Ascending aorta (tissue), 2 donors: ENCODE results near the gene CPNE1. TPM values are rescaled to one million over a fixed set of nuclear protein-coding genes. Genes with fewer than 3 reads are reported as not detected.

Source experiments
- DNase-seq, 2 donors: peaks; one replicate each; pipeline ENCODE4 v3.0.0-alpha.2; 2019; ENCODE audit warnings: low spot score in 2 of 2
- H3K27ac ChIP-seq, 2 donors: fragments of 200-600 bp; sonication (generic); one replicate each; pipeline ENCODE4 v1.5.1; 2016 to 2017; ENCODE audit warnings: mild to moderate bottlenecking in 1 of 2
- H3K27me3 ChIP-seq: fragments of 200-600 bp; sonication (generic); one replicate; pipeline ENCODE4 v1.5.1; 2017
- H3K36me3 ChIP-seq, 2 donors: fragments of 200-600 bp; sonication (generic); one replicate each; pipeline ENCODE4 v1.5.1; 2016
- H3K4me1 ChIP-seq, 2 donors: fragments of 200-600 bp; sonication (generic); one replicate each; pipeline ENCODE4 v1.5.1; 2016 to 2017; ENCODE audit warnings: mild to moderate bottlenecking in 1 of 2
- H3K4me3 ChIP-seq, 2 donors: fragments of 200-600 bp; sonication (generic); one replicate each; pipeline ENCODE4 v1.5.1; 2016 to 2017; ENCODE audit warnings: mild to moderate bottlenecking in 1 of 2
- H3K9me3 ChIP-seq, 2 donors: fragments of 200-600 bp; sonication (generic); one replicate each; pipeline ENCODE4 v1.5.1; 2016
- intact Hi-C: fragments of 100-400 bp; cut with DNase I; formaldehyde crosslinking; loops from one replicate; pipeline ENCODE4 v1.15.1; 2023
- total RNA-seq: library from RNA; depleted of rRNA; stranded (reverse); fragments of >200 nt; gene quantifications from one replicate; pipeline ENCODE4 v1.1.0, GENCODE V29; 2016
- TF ChIP-seq, protein P1 (sequence below), 3 experiments: fragments of 200-600 bp in 2 of 3; fragments of 450-650 bp in 1 of 3; sonication (generic) in 2 of 3; IDR thresholded peaks; one replicate each; pipeline ENCODE4 v1.5.1; 2016 to 2019; ENCODE audit warnings: antibody characterized with exemption in 3 of 3, mild to moderate bottlenecking in 1 of 3, moderate library complexity in 1 of 3

The CPNE1 gene
- total RNA-seq, 1 donor from 2014 or later: 208 TPM

DNA sequence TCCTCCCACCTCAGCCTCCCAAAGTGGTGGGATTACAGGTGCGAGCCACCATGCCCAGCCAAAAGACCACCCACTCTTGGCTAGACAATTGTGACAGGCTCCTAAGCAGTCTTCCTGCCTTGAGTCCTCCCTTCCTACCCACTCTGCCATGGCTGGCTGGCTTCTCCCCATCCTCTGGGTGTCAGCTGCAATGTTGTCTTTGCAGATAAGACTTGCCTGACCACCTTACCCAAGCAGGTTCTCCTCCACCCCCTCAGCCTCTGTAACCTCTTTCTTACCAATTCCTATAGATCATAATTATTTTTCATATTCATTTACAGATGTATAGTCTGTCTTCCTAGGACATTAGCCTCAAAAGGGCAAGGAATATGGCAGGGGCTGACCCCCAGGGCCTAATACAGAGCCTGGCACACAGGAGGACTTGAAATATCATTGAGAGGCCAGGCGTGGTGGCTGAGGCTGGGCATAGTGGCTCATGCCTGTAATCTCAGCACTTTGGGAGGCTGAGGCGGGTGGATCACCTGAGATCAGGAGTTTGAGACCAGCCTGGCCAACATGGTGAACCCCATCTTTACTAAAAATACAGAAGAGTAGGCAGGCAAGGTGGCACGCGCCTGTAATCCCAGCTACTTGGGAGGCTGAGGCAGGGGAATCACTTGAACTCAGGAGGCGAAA is 77.8 kb downstream of the CPNE1 start:
- H3K4me3 ChIP-seq: no peak overlapping the region
- H3K9me3 ChIP-seq: peaks cover 0 to 1% of the 10 kb centered on the region in 2 donors
- intact Hi-C loops: no loop called here
- H3K27me3 ChIP-seq: no peaks in the 10 kb centered on the region
- H3K4me1 ChIP-seq: no peaks in the 10 kb centered on the region
- DNase-seq: no peak
- H3K36me3 ChIP-seq: no peaks in the 10 kb centered on the region
- no peak overlapping the region for H3K27ac ChIP-seq
- TF ChIP-seq, protein P1, sequence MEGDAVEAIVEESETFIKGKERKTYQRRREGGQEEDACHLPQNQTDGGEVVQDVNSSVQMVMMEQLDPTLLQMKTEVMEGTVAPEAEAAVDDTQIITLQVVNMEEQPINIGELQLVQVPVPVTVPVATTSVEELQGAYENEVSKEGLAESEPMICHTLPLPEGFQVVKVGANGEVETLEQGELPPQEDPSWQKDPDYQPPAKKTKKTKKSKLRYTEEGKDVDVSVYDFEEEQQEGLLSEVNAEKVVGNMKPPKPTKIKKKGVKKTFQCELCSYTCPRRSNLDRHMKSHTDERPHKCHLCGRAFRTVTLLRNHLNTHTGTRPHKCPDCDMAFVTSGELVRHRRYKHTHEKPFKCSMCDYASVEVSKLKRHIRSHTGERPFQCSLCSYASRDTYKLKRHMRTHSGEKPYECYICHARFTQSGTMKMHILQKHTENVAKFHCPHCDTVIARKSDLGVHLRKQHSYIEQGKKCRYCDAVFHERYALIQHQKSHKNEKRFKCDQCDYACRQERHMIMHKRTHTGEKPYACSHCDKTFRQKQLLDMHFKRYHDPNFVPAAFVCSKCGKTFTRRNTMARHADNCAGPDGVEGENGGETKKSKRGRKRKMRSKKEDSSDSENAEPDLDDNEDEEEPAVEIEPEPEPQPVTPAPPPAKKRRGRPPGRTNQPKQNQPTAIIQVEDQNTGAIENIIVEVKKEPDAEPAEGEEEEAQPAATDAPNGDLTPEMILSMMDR (IDR thresholded peaks at IDR 0.05): no peak

DNA sequence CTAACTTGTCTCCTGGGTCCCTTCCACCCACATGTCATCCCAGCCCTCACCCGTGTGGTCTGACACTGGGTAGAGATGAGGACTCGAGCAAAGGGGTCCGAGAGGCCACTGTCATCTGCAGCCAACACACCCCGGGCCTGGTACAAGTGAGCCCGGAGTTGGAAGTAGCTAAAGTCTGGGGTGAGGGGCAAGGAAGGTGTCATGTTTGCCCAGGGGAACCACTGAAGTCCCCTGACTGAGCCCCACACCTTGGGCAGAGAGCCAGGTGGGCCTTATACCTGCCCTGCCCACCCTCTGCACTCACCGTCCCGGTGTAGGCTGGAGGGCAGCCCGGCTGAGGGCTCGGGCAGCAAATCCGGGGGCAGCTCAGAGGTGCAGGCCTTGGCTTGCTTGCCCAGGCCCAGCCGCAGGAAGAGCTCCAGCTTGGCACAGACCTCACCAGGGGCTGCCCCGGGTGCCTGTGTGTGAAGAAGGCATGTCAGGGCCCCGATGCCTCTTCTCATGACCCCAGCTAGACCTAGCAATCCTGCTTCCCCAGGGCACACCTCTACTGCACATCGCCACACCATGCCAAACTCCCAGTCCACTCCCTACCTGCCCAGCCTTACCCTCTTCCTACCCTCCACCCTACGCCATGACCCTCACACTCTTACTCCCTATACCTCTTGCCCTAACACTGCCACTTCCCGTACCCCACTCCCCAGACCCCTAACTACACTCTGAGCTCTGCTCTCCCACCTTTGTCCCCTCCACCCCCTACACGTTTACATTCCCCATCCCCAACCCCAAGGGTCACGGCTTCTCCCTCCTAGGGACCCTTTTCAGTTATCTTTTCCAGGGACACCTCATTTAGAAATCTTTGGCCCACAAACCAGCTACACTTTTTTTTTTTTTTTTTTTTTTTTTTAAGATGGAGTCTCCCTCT is 80.8 kb downstream of the CPNE1 start:
- intact Hi-C loops: no loop called here

DNA sequence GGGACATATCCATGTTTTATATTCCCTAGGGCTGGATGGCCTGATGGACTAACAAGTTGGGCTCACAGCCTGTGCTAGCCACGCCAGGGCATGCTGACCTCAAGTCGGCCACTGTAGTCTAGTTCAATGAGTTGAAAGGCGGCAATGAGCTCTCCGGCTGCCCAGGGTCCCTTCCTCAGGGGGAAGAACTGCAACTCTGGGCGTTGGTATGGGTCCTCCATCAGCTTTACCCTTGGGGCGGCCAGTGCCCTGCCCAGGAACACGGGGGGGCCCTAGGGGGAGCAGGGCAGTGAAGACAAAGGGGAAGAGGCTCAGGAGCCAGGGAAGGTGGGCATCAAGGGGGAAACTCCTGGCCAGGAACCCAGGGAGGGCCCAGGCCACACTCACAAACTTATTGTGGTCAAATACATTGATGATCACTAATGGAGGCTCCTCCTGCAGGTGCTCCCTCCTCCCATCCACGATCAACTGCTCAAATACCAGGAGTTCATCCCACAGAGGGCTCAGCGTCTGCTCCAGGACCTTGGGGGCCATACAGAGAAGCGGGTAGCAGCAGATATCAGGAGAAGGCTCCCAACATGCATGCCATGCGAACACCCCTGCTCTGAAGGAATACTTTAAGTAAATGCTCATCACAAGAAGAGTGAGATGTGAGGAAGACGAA is 81.8 kb downstream of the CPNE1 start:
- Histone ChIP-seq H3K4me1 (no peaks in the 10 kb centered on the region), H3K9me3 (peaks cover 0 to 5% of the 10 kb centered on the region in 2 donors), H3K27me3 (no peaks in the 10 kb centered on the region), H3K36me3 (no peaks in the 10 kb centered on the region), H3K27ac (no peak overlapping the region), H3K4me3 (no peak overlapping the region)
- DNase-seq: no peak
- intact Hi-C loops: no loop called here
- TF ChIP-seq, protein P1 (IDR thresholded peaks at IDR 0.05): no peak

More for the DNA sequence above, 80.8 kb downstream of the CPNE1 start:
- Histone ChIP-seq H3K4me3 (no peak overlapping the region), H3K36me3 (no peaks in the 10 kb centered on the region), H3K27ac (no peak overlapping the region), H3K4me1 (no peaks in the 10 kb centered on the region), H3K9me3 (peaks cover 0 to 5% of the 10 kb centered on the region in 2 donors), H3K27me3 (no peaks in the 10 kb centered on the region)
- no peak for DNase-seq
- TF ChIP-seq, protein P1 (IDR thresholded peaks at IDR 0.05): no peak

DNA sequence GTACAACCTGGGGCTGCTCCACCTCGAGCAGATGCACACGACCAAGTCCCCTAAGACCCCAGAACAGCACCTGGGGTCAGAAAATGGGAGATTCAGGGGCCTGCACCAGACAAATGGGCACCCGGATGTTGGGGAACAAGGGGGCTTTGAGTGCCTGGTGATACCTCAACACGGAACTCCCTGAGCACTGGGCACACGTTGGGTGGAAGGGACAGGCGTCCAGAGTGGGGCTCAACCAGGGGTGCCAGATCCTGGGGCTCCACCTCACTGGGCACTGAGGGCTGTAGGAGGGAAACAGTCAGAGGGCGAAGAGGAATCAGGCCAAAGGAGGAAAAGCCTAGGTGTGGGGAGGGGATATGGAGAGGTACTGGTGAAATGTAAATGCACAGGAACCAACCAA is 82.6 kb downstream of the CPNE1 start:
- no peak overlapping the region for H3K27ac ChIP-seq

DNA sequence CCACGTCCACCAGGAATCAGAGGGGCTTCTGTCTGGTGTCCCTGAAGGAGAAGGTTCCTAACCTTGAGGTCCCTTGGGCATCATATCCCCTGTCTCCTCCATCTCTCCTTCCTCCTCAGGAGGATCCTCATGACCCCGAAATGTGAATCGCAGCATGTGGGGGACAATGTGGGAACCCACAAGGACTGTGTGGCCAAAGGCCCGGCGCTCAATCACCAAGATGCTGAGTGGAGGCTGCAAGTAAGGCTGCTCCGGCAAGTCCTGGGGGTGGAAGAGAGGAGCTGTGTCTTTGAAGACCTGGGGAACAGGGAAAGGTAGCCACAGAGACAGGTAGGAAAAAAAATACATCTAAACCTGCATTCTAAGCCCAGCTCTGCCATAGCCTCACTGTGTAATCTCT is 85.5 kb downstream of the CPNE1 start:
- H3K9me3 ChIP-seq: peaks cover 0 to 5% of the 10 kb centered on the region in 2 donors
- no peak overlapping the region for H3K27ac ChIP-seq
- TF ChIP-seq, protein P1 (IDR thresholded peaks at IDR 0.05): no peak
- no peak for DNase-seq
- no peak overlapping the region for H3K4me3 ChIP-seq
- H3K4me1 ChIP-seq: no peaks in the 10 kb centered on the region
- no peaks in the 10 kb centered on the region for H3K36me3 ChIP-seq
- H3K27me3 ChIP-seq: no peaks in the 10 kb centered on the region
- intact Hi-C loops: no loop called here

More for the DNA sequence above, 82.6 kb downstream of the CPNE1 start:
- DNase-seq: peak in 1 of 2 donors; percentile 27
- H3K27me3 ChIP-seq: no peaks in the 10 kb centered on the region
- TF ChIP-seq, protein P1 (IDR thresholded peaks at IDR 0.05): no peak
- H3K4me1 ChIP-seq: no peaks in the 10 kb centered on the region
- intact Hi-C loops: no loop called here
- H3K4me3 ChIP-seq: no peak overlapping the region
- H3K36me3 ChIP-seq: no peaks in the 10 kb centered on the region
- peaks cover 0 to 5% of the 10 kb centered on the region in 2 donors for H3K9me3 ChIP-seq
